Measurements from ENCODE around the gene GPR180. TPM values are rescaled to one million over a fixed set of nuclear protein-coding genes. Genes with fewer than 3 reads are reported as not detected.

Gene GPR180
- total and polyA plus RNA-seq, 10 of the 15 experiments (the other 5 are each of a cell fraction or from before 2014, with no cell fraction given) = 1.6 to 7.2 (median 5.3) TPM

GRCh38 chr13:94595950-94596574 lies 5.6 kb upstream of the GPR180 start, which contains the start of gene TGDS (continued):
- peak; percentile 75; the same call in 1 of the 2 replicates for TF ChIP-seq ATF3 (IDR thresholded peaks at IDR 0.05; ENCODE audit: borderline replicate concordance, extremely low read depth, low read depth, low read length)
- TF ChIP-seq SIX5 (IDR thresholded peaks at IDR 0.05; ENCODE audit: low read depth, low read length, severe bottlenecking) = peak; percentile 25
- TF ChIP-seq SMAD1 (IDR thresholded peaks at IDR 0.05; ENCODE audit: low read depth, partially characterized antibody) = peak; percentile 16
- TF ChIP-seq CHD2 (IDR thresholded peaks at IDR 0.05; ENCODE audit: borderline replicate concordance, low read depth, low read length) = peak; percentile 92
- TF ChIP-seq NFYB (IDR thresholded peaks at IDR 0.05; ENCODE audit: insufficient read depth, low read depth, low read length) = 0 out of 2 replicates have a peak, but pooled peaks have one; percentile 18
- TF ChIP-seq RELB (IDR thresholded peaks at IDR 0.05; ENCODE audit: low read depth) = peak; percentile 29; the same call in 1 of the 2 replicates
- no peak for TF ChIP-seq ZNF24 (IDR thresholded peaks at IDR 0.05)
- TF ChIP-seq IKZF1 (conservative IDR thresholded peaks at IDR 0.05) = peak; percentile 52
- TF ChIP-seq NR2F1 (conservative IDR thresholded peaks at IDR 0.05) = 0 out of 2 replicates have a peak, but pooled peaks have one; percentile 24
- TF ChIP-seq MEF2B (IDR thresholded peaks at IDR 0.05; ENCODE audit: partially characterized antibody, poor library complexity, severe bottlenecking) = no peak
- no peak for TF ChIP-seq REST (IDR thresholded peaks at IDR 0.05; ENCODE audit: low read depth, low read length)
- TF ChIP-seq EZH2 (IDR thresholded peaks at IDR 0.05; ENCODE audit: borderline replicate concordance, control insufficient read depth, low read depth, low read length) = no peak
- 0 out of 2 replicates have a peak, but pooled peaks have one; percentile 65 for TF ChIP-seq RCOR1 (conservative IDR thresholded peaks at IDR 0.05; ENCODE audit: low read depth, low read length)
- TF ChIP-seq ZNF207 (IDR thresholded peaks at IDR 0.05; ENCODE audit: borderline replicate concordance) = 0 out of 2 replicates have a peak, but pooled peaks have one; percentile 24
- TF ChIP-seq BCLAF1 (IDR thresholded peaks at IDR 0.05) = no peak
- TF ChIP-seq RUNX3 (IDR thresholded peaks at IDR 0.05; ENCODE audit: low read length) = peak; percentile 65; the same call in 1 of the 2 replicates
- TF ChIP-seq BHLHE40 (IDR thresholded peaks at IDR 0.05; ENCODE audit: borderline replicate concordance in 1 of 2, low read depth in 2 of 2, low read length in 1 of 2) = peak in 1 of 2 experiments; percentile 15; a peak in 1 of 4 replicates
